Liver (tissue), 9 donors: ENCODE results near the gene AGAP2. TPM values are rescaled to one million over a fixed set of nuclear protein-coding genes. Genes with fewer than 3 reads are reported as not detected.

ENCODE experiments used
- DNase-seq: peaks from one replicate; pipeline ENCODE4 v3.0.0-alpha.2; 2017; ENCODE audit warnings: low spot score
- H3K27ac ChIP-seq, 2 donors: one replicate each; pipeline ENCODE4 v1.7.0; 2013; ENCODE audit warnings: inconsistent platforms in 2 of 2, low read length in 2 of 2, control low read depth in 1 of 2, low read depth in 1 of 2, mild to moderate bottlenecking in 1 of 2
- H3K27me3 ChIP-seq, 4 donors: one replicate each; pipeline versions ENCODE4 v1.6.1 to v1.7.0; 2013; ENCODE audit warnings: low read length in 3 of 4, inconsistent platforms in 1 of 4, mild to moderate bottlenecking in 1 of 4, moderate library complexity in 1 of 4; ENCODE audit not compliant: control insufficient read depth in 4 of 4, insufficient read depth in 4 of 4
- H3K36me3 ChIP-seq, 4 donors: one replicate each; pipeline versions ENCODE4 v1.6.1 to v1.7.0; 2013; ENCODE audit warnings: low read length in 3 of 4, mild to moderate bottlenecking in 3 of 4, low read depth in 1 of 4, moderate library complexity in 1 of 4; ENCODE audit not compliant: control insufficient read depth in 4 of 4, insufficient read depth in 3 of 4
- H3K4me1 ChIP-seq, 4 donors: one replicate each; pipeline versions ENCODE4 v1.6.1 to v1.7.0; 2013; ENCODE audit warnings: low read length in 3 of 4, mild to moderate bottlenecking in 3 of 4, moderate library complexity in 1 of 4; ENCODE audit not compliant: control insufficient read depth in 4 of 4, insufficient read depth in 4 of 4
- H3K4me3 ChIP-seq, 3 donors: one replicate each; pipeline versions ENCODE4 v1.6.1 to v1.7.0; 2013; ENCODE audit warnings: low read length in 3 of 3, control low read depth in 1 of 3, low read depth in 1 of 3, mild to moderate bottlenecking in 1 of 3
- H3K9ac ChIP-seq, 2 donors: one replicate each; pipeline ENCODE4 v1.7.0; 2013; ENCODE audit warnings: low read length in 2 of 2, mild to moderate bottlenecking in 2 of 2, moderate library complexity in 2 of 2, control low read depth in 1 of 2, low read depth in 1 of 2
- H3K9me3 ChIP-seq, 4 donors: one replicate each; pipeline versions ENCODE4 v1.6.1 to v1.7.0; 2013; ENCODE audit warnings: low read length in 3 of 4; ENCODE audit not compliant: control insufficient read depth in 4 of 4
- FOXA1 ChIP-seq: IDR thresholded peaks from 2 replicates; pipeline ENCODE4 v1.6.1; 2016; ENCODE audit warnings: antibody characterized with exemption
- GABPA ChIP-seq, 2 donors: IDR thresholded peaks in 1 of 2; conservative IDR thresholded peaks in 1 of 2; 2 replicates each; pipeline ENCODE4 v1.6.1; 2016; ENCODE audit warnings: antibody characterized with exemption in 2 of 2, mild to moderate bottlenecking in 1 of 2, moderate library complexity in 1 of 2
- HNF4A ChIP-seq, 2 donors: conservative IDR thresholded peaks; 2 replicates each; pipeline ENCODE4 v1.6.1; 2016; ENCODE audit warnings: antibody characterized with exemption in 2 of 2, mild to moderate bottlenecking in 2 of 2
- HNF4G ChIP-seq: IDR thresholded peaks from 2 replicates; pipeline ENCODE4 v1.6.1; 2016; ENCODE audit warnings: antibody characterized with exemption
- JUND ChIP-seq, 2 donors: IDR thresholded peaks; 2 replicates each; pipeline ENCODE4 v1.6.1; 2016; ENCODE audit warnings: antibody characterized with exemption in 2 of 2
- NR2F2 ChIP-seq: IDR thresholded peaks from 2 replicates; pipeline ENCODE4 v1.6.1; 2016; ENCODE audit warnings: antibody characterized with exemption
- RXRA ChIP-seq, 2 donors: IDR thresholded peaks; 2 replicates each; pipeline ENCODE4 v1.6.1; 2017 to 2018; ENCODE audit warnings: antibody characterized with exemption in 2 of 2, mild to moderate bottlenecking in 1 of 2
- SP1 ChIP-seq: IDR thresholded peaks from 2 replicates; pipeline ENCODE4 v1.6.1; 2018; ENCODE audit warnings: antibody characterized with exemption, mild to moderate bottlenecking
- YY1 ChIP-seq: IDR thresholded peaks from 2 replicates; pipeline ENCODE4 v1.6.1; 2016; ENCODE audit warnings: antibody characterized with exemption, mild to moderate bottlenecking
- WGBS: extraction: QIAGEN DNeasy Blood & Tissue Kit; methylation state at CpG from one replicate; pipeline ENCODE4 v1.1.7; 2013; 5-methylcytosine and 5-hydroxymethylcytosine counted together
- polyA plus RNA-seq, 2 donors: library from polyadenylated mRNA; stranded (reverse) in 1 of 2; unstranded in 1 of 2; fragments of 200-250 nt in 1 of 2; fragments of >200 nt in 1 of 2; fragmentation: Nextera tagmentation in 1 of 2; extraction: Ambion mirVana in 1 of 2; gene quantifications; one replicate each; pipeline versions ENCODE4 v1.2.1 to v1.2.3, GENCODE V29; 2013 to 2015
- total RNA-seq, 2 donors: library from RNA; depleted of rRNA; stranded (reverse); fragments of >200 nt; gene quantifications; one replicate each; pipeline ENCODE4 v1.2.3, GENCODE V29; 2014
- TF ChIP-seq, protein P1 (sequence below): IDR thresholded peaks from 2 replicates; pipeline ENCODE4 v1.6.1; 2016; ENCODE audit warnings: antibody characterized with exemption, mild to moderate bottlenecking
- TF ChIP-seq, protein P2 (sequence below): IDR thresholded peaks from 2 replicates; pipeline ENCODE4 v1.6.1; 2016; ENCODE audit warnings: antibody characterized with exemption
- TF ChIP-seq, protein P3 (sequence below): fragments of 150-350 bp; IDR thresholded peaks from 2 replicates; pipeline ENCODE4 v1.5.1; 2017; ENCODE audit warnings: improper control_type of control experiment, low read depth, low read length; ENCODE audit not compliant: missing input control
- TF ChIP-seq, protein P4 (sequence below): IDR thresholded peaks from 2 replicates; pipeline ENCODE4 v1.6.1; 2016; ENCODE audit warnings: antibody characterized with exemption
- donor health status: healthy.
- donor health status: healthy.
- donor health status: healthy.
- donor health status: healthy.
- donor health status: healthy.

The AGAP2 gene
- total and polyA plus RNA-seq, 4 donors = 0.18 to 1.7 (median 0.64) TPM

DNA sequence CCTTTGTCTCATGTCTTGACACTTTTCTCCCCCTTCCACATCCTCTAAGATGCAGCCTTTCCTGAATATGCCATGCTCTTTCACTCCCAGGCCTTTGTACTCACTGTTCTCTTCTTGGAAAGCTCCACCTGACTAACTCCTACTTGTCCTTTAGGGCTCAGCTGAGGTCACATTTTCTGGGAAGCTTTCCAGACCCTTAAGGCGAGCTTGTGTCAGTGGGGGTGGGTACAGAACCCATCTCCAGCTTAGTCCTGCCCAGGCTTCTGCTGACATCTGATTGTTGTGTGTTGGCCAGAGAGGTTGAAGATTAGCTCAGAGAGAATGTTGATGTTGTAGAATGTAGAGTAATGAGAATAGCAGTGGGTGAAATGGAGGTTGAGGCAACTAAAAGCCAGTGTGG is 41.2 kb upstream of the AGAP2 start:
- H3K9ac ChIP-seq = no peak overlapping the region
- no peak for DNase-seq
- H3K27me3 ChIP-seq = no peaks in the 10 kb centered on the region
- no peak for TF ChIP-seq YY1
- no peak for TF ChIP-seq GABPA (IDR thresholded peaks at IDR 0.05 in 1 of 2, conservative IDR thresholded peaks at IDR 0.05 in 1 of 2)
- TF ChIP-seq, protein P1, sequence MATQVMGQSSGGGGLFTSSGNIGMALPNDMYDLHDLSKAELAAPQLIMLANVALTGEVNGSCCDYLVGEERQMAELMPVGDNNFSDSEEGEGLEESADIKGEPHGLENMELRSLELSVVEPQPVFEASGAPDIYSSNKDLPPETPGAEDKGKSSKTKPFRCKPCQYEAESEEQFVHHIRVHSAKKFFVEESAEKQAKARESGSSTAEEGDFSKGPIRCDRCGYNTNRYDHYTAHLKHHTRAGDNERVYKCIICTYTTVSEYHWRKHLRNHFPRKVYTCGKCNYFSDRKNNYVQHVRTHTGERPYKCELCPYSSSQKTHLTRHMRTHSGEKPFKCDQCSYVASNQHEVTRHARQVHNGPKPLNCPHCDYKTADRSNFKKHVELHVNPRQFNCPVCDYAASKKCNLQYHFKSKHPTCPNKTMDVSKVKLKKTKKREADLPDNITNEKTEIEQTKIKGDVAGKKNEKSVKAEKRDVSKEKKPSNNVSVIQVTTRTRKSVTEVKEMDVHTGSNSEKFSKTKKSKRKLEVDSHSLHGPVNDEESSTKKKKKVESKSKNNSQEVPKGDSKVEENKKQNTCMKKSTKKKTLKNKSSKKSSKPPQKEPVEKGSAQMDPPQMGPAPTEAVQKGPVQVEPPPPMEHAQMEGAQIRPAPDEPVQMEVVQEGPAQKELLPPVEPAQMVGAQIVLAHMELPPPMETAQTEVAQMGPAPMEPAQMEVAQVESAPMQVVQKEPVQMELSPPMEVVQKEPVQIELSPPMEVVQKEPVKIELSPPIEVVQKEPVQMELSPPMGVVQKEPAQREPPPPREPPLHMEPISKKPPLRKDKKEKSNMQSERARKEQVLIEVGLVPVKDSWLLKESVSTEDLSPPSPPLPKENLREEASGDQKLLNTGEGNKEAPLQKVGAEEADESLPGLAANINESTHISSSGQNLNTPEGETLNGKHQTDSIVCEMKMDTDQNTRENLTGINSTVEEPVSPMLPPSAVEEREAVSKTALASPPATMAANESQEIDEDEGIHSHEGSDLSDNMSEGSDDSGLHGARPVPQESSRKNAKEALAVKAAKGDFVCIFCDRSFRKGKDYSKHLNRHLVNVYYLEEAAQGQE = no peak
- TF ChIP-seq RXRA (IDR thresholded peaks at IDR 0.05) = no peak
- TF ChIP-seq HNF4A (conservative IDR thresholded peaks at IDR 0.05) = no peak
- no peak for TF ChIP-seq HNF4G
- TF ChIP-seq FOXA1 = no peak
- TF ChIP-seq, protein P2, sequence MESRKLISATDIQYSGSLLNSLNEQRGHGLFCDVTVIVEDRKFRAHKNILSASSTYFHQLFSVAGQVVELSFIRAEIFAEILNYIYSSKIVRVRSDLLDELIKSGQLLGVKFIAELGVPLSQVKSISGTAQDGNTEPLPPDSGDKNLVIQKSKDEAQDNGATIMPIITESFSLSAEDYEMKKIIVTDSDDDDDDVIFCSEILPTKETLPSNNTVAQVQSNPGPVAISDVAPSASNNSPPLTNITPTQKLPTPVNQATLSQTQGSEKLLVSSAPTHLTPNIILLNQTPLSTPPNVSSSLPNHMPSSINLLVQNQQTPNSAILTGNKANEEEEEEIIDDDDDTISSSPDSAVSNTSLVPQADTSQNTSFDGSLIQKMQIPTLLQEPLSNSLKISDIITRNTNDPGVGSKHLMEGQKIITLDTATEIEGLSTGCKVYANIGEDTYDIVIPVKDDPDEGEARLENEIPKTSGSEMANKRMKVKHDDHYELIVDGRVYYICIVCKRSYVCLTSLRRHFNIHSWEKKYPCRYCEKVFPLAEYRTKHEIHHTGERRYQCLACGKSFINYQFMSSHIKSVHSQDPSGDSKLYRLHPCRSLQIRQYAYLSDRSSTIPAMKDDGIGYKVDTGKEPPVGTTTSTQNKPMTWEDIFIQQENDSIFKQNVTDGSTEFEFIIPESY = no peak
- TF ChIP-seq, protein P3, sequence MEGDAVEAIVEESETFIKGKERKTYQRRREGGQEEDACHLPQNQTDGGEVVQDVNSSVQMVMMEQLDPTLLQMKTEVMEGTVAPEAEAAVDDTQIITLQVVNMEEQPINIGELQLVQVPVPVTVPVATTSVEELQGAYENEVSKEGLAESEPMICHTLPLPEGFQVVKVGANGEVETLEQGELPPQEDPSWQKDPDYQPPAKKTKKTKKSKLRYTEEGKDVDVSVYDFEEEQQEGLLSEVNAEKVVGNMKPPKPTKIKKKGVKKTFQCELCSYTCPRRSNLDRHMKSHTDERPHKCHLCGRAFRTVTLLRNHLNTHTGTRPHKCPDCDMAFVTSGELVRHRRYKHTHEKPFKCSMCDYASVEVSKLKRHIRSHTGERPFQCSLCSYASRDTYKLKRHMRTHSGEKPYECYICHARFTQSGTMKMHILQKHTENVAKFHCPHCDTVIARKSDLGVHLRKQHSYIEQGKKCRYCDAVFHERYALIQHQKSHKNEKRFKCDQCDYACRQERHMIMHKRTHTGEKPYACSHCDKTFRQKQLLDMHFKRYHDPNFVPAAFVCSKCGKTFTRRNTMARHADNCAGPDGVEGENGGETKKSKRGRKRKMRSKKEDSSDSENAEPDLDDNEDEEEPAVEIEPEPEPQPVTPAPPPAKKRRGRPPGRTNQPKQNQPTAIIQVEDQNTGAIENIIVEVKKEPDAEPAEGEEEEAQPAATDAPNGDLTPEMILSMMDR = no peak
- no peak for TF ChIP-seq SP1
- TF ChIP-seq, protein P4, sequence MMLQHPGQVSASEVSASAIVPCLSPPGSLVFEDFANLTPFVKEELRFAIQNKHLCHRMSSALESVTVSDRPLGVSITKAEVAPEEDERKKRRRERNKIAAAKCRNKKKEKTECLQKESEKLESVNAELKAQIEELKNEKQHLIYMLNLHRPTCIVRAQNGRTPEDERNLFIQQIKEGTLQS = no peak
- no peak overlapping the region for H3K27ac ChIP-seq
- no peaks in the 10 kb centered on the region for H3K9me3 ChIP-seq
- WGBS = 85% methylated on average over 1 of the region's 1 CpG
- peaks cover 0 to 17% (median 15%) of the 10 kb centered on the region in 4 donors for H3K4me1 ChIP-seq
- H3K4me3 ChIP-seq = no peak overlapping the region
- H3K36me3 ChIP-seq = peaks cover 0 to 3% (median 0%) of the 10 kb centered on the region in 4 donors

DNA sequence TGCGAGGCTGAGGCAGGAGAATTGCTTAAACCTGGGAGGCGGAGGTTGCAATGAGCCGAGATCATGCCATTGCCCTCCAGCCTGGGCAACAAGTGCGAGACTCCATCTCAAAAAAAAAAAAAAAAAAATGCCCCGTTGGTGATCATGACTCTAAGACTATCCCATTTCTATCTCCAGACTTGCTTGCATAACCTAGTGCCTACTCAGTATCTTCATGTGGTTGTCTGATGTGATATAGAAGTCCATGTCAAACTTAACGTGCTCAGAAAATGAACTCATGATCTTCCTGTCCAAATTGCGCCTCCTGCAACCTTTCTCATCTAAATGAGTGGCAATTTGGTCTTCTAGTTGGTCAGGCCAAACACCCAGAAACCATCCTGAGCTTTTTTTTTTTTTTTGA is 39.4 kb upstream of the AGAP2 start:
- H3K4me1 ChIP-seq = peaks cover 0 to 9% (median 5%) of the 10 kb centered on the region in 4 donors
- H3K9me3 ChIP-seq = no peaks in the 10 kb centered on the region
- H3K4me3 ChIP-seq = no peak overlapping the region
- H3K27me3 ChIP-seq = no peaks in the 10 kb centered on the region
- no peak for DNase-seq
- TF ChIP-seq JUND (IDR thresholded peaks at IDR 0.05) (no peak), HNF4G (no peak), NR2F2 (no peak), GABPA (IDR thresholded peaks at IDR 0.05 in 1 of 2, conservative IDR thresholded peaks at IDR 0.05 in 1 of 2) (no peak), FOXA1 (no peak), YY1 (no peak)
- TF ChIP-seq, protein P4 = no peak
- no peak overlapping the region for H3K9ac ChIP-seq
- peaks cover 0 to 3% (median 0%) of the 10 kb centered on the region in 4 donors for H3K36me3 ChIP-seq
- WGBS = 98% methylated on average over 7 of the region's 7 CpGs
- H3K27ac ChIP-seq = no peak overlapping the region
